GM06990 (cell line): ENCODE results near the gene KIF26B.

Source experiments
- DNase-seq: peaks from one replicate; pipeline ENCODE4 v3.0.0-alpha.2; 2011; ENCODE audit not compliant: insufficient read length; ENCODE audit errors: extremely low read depth
- H3K27me3 ChIP-seq: replicated peaks from 2 replicates; pipeline ENCODE4 v1.6.0; 2011; ENCODE audit warnings: low read length; ENCODE audit not compliant: control insufficient read depth, insufficient read depth
- H3K36me3 ChIP-seq: 2 replicates; pipeline ENCODE4 v1.5.1; 2011; ENCODE audit warnings: low read length; ENCODE audit not compliant: control insufficient read depth, insufficient read depth
- H3K4me3 ChIP-seq: replicated peaks from 2 replicates; pipeline ENCODE4 v1.5.1; 2011; ENCODE audit warnings: low read depth, mild to moderate bottlenecking, control low read depth, low read length
- CTCF ChIP-seq: IDR thresholded peaks from 2 replicates; pipeline ENCODE4 v1.5.1; 2011; ENCODE audit warnings: low read length, control low read depth, mild to moderate bottlenecking, inconsistent platforms; ENCODE audit not compliant: insufficient read depth, poor library complexity, severe bottlenecking

Gene KIF26B

GRCh38 chr1:245182028-245182427 is 27.2 kb downstream of the KIF26B start:
- Histone ChIP-seq H3K4me3 (no peak overlapping the region), H3K27me3 (no peaks in the 10 kb centered on the region), H3K36me3 (no peaks in the 10 kb centered on the region)
- no peak for DNase-seq
- no peak for TF ChIP-seq CTCF

GRCh38 chr1:245183429-245183828 is 28.6 kb downstream of the KIF26B start:
- no peak overlapping the region for H3K4me3 ChIP-seq
- DNase-seq = no peak
- no peak for TF ChIP-seq CTCF

DNA sequence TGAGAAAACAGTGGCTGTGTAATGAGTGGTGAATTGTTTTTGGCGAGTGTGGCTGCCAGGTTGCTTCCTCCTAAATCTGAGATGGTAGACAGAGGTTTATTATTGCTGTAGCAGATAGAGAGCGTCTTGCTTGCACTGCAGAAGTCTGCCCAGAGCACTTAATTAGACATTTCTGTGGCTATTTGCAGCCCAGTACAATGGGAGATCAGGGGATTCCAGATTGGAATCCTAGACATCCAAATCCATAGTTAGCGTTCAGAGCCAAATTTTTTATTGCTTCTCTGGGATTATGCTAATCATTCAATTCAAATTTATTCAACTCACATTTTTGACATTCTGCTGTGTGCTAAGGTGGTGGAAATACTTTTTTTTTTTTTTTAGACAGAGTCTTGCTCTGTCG is 30.0 kb downstream of the KIF26B start:
- TF ChIP-seq CTCF = no peak
- DNase-seq = no peak
- no peaks in the 10 kb centered on the region for H3K27me3 ChIP-seq
- no peak overlapping the region for H3K4me3 ChIP-seq
- no peaks in the 10 kb centered on the region for H3K36me3 ChIP-seq

More at GRCh38 chr1:245183429-245183828, 28.6 kb downstream of the KIF26B start:
- no peaks in the 10 kb centered on the region for H3K27me3 ChIP-seq
- H3K36me3 ChIP-seq = no peaks in the 10 kb centered on the region

GRCh38 chr1:245188403-245188802 is 33.6 kb downstream of the KIF26B start:
- H3K4me3 ChIP-seq = no peak overlapping the region
- TF ChIP-seq CTCF = no peak
- H3K36me3 ChIP-seq = no peaks in the 10 kb centered on the region
- DNase-seq = no peak
- H3K27me3 ChIP-seq = no peaks in the 10 kb centered on the region

DNA sequence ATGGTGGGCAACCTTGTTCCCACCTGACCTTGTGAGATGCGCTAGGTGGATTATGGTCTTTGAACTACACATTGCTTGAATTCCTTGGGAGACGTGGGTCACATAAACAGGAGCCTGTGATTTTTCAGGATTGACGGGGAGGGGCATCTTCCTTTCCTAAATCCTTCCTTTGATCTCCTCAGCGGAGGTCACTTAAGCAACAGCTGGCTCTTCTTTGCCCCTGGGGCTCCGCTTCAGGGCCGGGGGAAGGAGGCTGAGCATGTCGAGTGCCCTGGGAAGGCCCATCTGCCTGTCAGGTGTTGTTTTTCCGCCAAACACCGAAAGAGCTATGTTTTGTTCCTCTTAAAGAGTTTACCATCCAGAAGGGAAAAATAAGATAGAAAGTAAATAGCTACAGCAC is 40.6 kb downstream of the KIF26B start:
- no peak overlapping the region for H3K4me3 ChIP-seq
- H3K27me3 ChIP-seq = no peaks in the 10 kb centered on the region
- no peak for TF ChIP-seq CTCF
- no peak for DNase-seq
- H3K36me3 ChIP-seq = no peaks in the 10 kb centered on the region

DNA sequence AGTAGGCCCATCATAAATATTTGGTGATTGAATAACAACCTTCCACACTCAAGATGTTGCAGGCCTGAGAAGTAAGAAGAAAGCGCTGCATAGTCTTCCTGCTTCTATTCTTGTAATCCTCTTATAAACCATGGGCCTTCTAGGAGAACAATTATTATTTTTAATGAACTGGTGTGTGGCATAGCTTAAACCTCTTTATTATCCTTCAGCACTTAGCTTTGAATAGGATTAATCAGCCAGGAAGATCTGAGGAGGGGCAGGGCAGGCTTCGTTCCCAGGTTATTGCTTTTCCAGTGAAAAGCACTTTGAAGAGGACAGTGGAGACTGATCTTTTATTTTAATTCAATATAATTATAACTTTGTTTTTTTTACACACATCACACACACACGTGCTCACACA is 42.3 kb downstream of the KIF26B start:
- Histone ChIP-seq H3K36me3 (no peaks in the 10 kb centered on the region), H3K4me3 (no peak overlapping the region), H3K27me3 (no peaks in the 10 kb centered on the region)
- no peak for DNase-seq
- TF ChIP-seq CTCF = no peak
